Measurements from ENCODE around the gene SCAF8. TPM values are rescaled to one million over a fixed set of nuclear protein-coding genes. Genes with fewer than 3 reads are reported as not detected.

Gene SCAF8
- total and polyA plus RNA-seq, 2 of the 4 experiments (the other 2 are of a cell fraction) = 16.1 to 23.5 TPM

DNA sequence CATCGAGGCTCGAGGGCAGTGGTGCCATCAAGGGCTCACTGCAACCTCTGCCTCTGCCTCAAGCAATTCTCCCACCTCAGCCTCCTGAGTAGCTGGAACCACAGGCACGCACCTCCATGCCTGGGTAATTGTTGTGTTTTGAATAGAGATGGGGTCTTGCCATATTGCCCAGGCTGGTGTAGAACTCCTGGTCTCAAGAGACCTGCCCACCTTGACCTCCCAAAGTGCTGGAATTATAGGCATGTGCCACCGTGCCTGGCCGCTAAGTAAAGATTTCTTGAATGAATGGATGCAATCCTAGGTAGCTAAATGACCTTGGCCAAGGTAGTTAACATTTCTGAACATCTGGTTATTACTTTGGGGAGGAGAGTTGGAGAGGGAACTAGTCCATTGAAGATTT, 7.4 kb downstream of the SCAF8 start:
- in situ Hi-C loops (cut with MboI; ENCODE audit: low sequenced_read_pairs) (no loop called here), dilution Hi-C loops (cut with HindIII; ENCODE audit: low sequenced_read_pairs, unreplicated experiment) (no loop called here), intact Hi-C loops (cut with micrococcal nuclease) (no loop called here)
- Histone ChIP-seq H3K4ac (ENCODE audit: low read depth, low read length) (no peak overlapping the region), H3K56ac (ENCODE audit: extremely low read depth, insufficient read depth, low read length) (no peak overlapping the region), H3K4me2 (ENCODE audit: low read depth, low read length) (no peak overlapping the region), H2BK20ac (ENCODE audit: low read depth, low read length) (no peak overlapping the region), H4K20me1 (ENCODE audit: insufficient read depth, low read length) (peaks cover 90% of the 10 kb centered on the region), H3K79me1 (ENCODE audit: low read depth in 1 of 2, low read length in 2 of 2) (peaks cover 2 to 39% of the 10 kb centered on the region in 2 experiments; a peak in 2 of 4 replicates), H2AFZ (replicated peaks; ENCODE audit: low read length, poor library complexity) (no peak overlapping the region), H3K4me3 (ENCODE audit: insufficient read depth, low read depth, low read length) (no peak overlapping the region), H3K9ac (ENCODE audit: low read depth, low read length) (no peak overlapping the region), H4K5ac (ENCODE audit: low read depth, low read length) (no peak overlapping the region), H3K9me3 (ENCODE audit: control insufficient read depth, insufficient read depth, low read length) (no peaks in the 10 kb centered on the region), H3K18ac (ENCODE audit: low read depth, low read length) (no peak overlapping the region), H3K4me1 (ENCODE audit: control insufficient read depth, insufficient read depth, low read length) (no peaks in the 10 kb centered on the region; the same call in 1 of the 2 replicates), H3K36me3 (ENCODE audit: control insufficient read depth, insufficient read depth, low read length) (peaks cover 6% of the 10 kb centered on the region; the same call in 1 of the 2 replicates), H3K14ac (replicated peaks; ENCODE audit: low read depth, low read length) (no peak overlapping the region), H2AK9ac (replicated peaks; ENCODE audit: low read depth, low read length, poor library complexity) (no peak overlapping the region), H3K27ac (ENCODE audit: insufficient read depth, low read length) (no peak overlapping the region), H4K8ac (ENCODE audit: low read depth in 2 of 2, low read length in 2 of 2) (no peak overlapping the region), H3K9me1 (ENCODE audit: insufficient read depth, low read length) (peaks cover 19% of the 10 kb centered on the region), H2BK15ac (ENCODE audit: low read depth, low read length) (no peak overlapping the region), H2BK5ac (ENCODE audit: low read depth, low read length, poor library complexity, severe bottlenecking) (no peak overlapping the region), H3K27me3 (ENCODE audit: control insufficient read depth, insufficient read depth, low read length) (no peaks in the 10 kb centered on the region), H3K23ac (ENCODE audit: low read depth, low read length) (no peak overlapping the region), H2AK5ac (ENCODE audit: low read depth, low read length) (no peak overlapping the region), H4K91ac (ENCODE audit: insufficient read depth, low read depth, low read length) (no peak overlapping the region), H2BK120ac (ENCODE audit: low read depth, low read length) (no peak overlapping the region)
- TF ChIP-seq CEBPB (IDR thresholded peaks at IDR 0.05; ENCODE audit: low read depth, low read length) (no peak), NFE2L2 (IDR thresholded peaks at IDR 0.05; ENCODE audit: low read depth, low read length) (no peak), RAD21 (IDR thresholded peaks at IDR 0.05; ENCODE audit: low read length) (no peak), BHLHE40 (IDR thresholded peaks at IDR 0.05; ENCODE audit: low read depth, low read length) (no peak), POLR2A (IDR thresholded peaks at IDR 0.05; ENCODE audit: low read depth, low read length) (no peak), MAZ (IDR thresholded peaks at IDR 0.05; ENCODE audit: borderline replicate concordance, low read depth, low read length) (no peak), SMC3 (IDR thresholded peaks at IDR 0.05; ENCODE audit: low read depth, low read length) (no peak), MXI1 (IDR thresholded peaks at IDR 0.05; ENCODE audit: borderline replicate concordance, low read depth, low read length) (no peak), CHD1 (IDR thresholded peaks at IDR 0.05; ENCODE audit: low read depth, low read length) (no peak)
- TF ChIP-seq, protein P1, sequence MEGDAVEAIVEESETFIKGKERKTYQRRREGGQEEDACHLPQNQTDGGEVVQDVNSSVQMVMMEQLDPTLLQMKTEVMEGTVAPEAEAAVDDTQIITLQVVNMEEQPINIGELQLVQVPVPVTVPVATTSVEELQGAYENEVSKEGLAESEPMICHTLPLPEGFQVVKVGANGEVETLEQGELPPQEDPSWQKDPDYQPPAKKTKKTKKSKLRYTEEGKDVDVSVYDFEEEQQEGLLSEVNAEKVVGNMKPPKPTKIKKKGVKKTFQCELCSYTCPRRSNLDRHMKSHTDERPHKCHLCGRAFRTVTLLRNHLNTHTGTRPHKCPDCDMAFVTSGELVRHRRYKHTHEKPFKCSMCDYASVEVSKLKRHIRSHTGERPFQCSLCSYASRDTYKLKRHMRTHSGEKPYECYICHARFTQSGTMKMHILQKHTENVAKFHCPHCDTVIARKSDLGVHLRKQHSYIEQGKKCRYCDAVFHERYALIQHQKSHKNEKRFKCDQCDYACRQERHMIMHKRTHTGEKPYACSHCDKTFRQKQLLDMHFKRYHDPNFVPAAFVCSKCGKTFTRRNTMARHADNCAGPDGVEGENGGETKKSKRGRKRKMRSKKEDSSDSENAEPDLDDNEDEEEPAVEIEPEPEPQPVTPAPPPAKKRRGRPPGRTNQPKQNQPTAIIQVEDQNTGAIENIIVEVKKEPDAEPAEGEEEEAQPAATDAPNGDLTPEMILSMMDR (conservative IDR thresholded peaks at IDR 0.05; ENCODE audit: low read depth, low read length) = no peak
- no CpG with 5 or more reads among the region's 5 CpGs for WGBS, 2 experiments (ENCODE audit: extremely low coverage in 2 of 2, insufficient read length in 1 of 2)
- ATAC-seq (ENCODE audit: low read depth) (no peak), DNase-seq (no peak)
- ChIA-PET CTCF (interaction anchor here (0.7 kb wide), 1 partner anchor 43 kb away, joined by 9 read pairs; no protein-coding TSS in a partner anchor), POLR2A (ENCODE audit: unreplicated experiment) (no interaction called here)
- no TSS peak for BruUV-seq (replicated peaks)
